ENCODE data around the gene NUP210.

DNA sequence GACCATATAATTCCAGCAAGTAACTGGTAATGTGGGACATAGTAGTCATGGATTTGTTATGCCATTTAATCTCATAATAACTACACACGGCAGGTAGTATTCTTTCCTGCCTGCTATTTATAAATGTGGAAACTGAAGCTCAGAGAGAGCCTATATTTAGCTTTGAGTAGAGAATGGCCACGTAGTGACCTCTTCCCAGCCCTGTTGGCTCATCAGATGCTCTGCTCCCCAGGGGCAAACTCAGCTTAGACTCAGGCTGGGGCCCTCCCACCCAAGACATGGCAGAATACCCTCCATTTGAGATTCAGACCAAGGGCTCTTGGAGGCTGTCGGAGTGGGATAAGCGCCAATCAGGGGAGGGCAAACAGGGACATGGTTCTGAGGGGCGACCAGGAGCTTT is 42.7 kb upstream of the NUP210 start:
- TF ChIP-seq, protein P1, sequence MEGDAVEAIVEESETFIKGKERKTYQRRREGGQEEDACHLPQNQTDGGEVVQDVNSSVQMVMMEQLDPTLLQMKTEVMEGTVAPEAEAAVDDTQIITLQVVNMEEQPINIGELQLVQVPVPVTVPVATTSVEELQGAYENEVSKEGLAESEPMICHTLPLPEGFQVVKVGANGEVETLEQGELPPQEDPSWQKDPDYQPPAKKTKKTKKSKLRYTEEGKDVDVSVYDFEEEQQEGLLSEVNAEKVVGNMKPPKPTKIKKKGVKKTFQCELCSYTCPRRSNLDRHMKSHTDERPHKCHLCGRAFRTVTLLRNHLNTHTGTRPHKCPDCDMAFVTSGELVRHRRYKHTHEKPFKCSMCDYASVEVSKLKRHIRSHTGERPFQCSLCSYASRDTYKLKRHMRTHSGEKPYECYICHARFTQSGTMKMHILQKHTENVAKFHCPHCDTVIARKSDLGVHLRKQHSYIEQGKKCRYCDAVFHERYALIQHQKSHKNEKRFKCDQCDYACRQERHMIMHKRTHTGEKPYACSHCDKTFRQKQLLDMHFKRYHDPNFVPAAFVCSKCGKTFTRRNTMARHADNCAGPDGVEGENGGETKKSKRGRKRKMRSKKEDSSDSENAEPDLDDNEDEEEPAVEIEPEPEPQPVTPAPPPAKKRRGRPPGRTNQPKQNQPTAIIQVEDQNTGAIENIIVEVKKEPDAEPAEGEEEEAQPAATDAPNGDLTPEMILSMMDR (IDR thresholded peaks at IDR 0.05): no peak
- TF ChIP-seq POLR2A (IDR thresholded peaks at IDR 0.05) (no peak), EP300 (IDR thresholded peaks at IDR 0.05) (no peak), POLR2AphosphoS5 (IDR thresholded peaks at IDR 0.05) (no peak)
